Gastroesophageal sphincter (tissue), 3 donors: ENCODE data around the gene COL4A5.

ENCODE experiments used
- CTCF ChIP-seq, 4 experiments: fragments of 200-600 bp in 2 of 4; fragments of 450-650 bp in 2 of 4; sonication (generic) in 1 of 4; IDR thresholded peaks; one replicate each; pipeline ENCODE4 v1.5.1; 2017 to 2019; ENCODE audit warnings: antibody characterized with exemption in 4 of 4, mild to moderate bottlenecking in 2 of 4, moderate library complexity in 2 of 4
- EP300 ChIP-seq: sonication (generic); formaldehyde crosslinking; IDR thresholded peaks from one replicate; pipeline ENCODE4 v1.6.1; 2017; ENCODE audit warnings: antibody characterized with exemption, mild to moderate bottlenecking
- POLR2A ChIP-seq, 2 donors: fragments of 450-650 bp; IDR thresholded peaks; one replicate each; pipeline ENCODE4 v1.6.1; 2017; ENCODE audit warnings: antibody characterized with exemption in 2 of 2, mild to moderate bottlenecking in 2 of 2, moderate library complexity in 1 of 2
- POLR2AphosphoS5 ChIP-seq: sonication (generic); formaldehyde crosslinking; IDR thresholded peaks from one replicate; pipeline ENCODE4 v1.6.1; 2017; ENCODE audit warnings: antibody characterized with exemption

DNA sequence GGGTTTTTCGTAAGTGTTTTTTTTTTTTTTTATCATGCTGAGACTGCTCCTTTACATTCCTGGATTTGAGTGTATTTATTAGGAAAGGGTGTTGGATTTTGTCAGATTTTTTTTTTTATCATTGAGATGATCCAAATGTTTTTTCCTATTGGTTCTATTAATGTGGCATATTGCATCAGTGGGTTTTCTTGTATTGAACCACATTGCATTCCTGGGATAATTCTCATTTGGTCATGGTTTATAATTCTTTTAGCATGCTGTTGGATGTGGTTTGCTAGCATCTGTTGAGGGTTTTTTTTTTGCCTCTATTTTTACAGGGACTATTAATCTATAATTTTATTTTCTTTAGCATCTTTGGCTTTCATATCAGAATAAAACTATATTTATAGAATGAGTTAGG, 28.8 kb downstream of the COL4A5 start:
- TF ChIP-seq POLR2AphosphoS5 (no peak), CTCF (IDR thresholded peaks at IDR 0.05) (no peak), POLR2A (IDR thresholded peaks at IDR 0.05) (no peak), EP300 (no peak)
